Endothelial cell of hepatic sinusoid (primary cell): ENCODE measurements around the gene SLC29A4.

Experiments used
- in situ Hi-C: cut with HindIII; loops from 2 replicates; pipeline ENCODE4 v1.10.0; 2017; ENCODE audit warnings: low sequenced_read_pairs

The SLC29A4 gene

GRCh38 chr7:5350600-5351385 is 68.0 kb downstream of the SLC29A4 start:
- in situ Hi-C loops: loop anchor here (10.0 kb wide), 2 partner anchors 94 to 144 kb away; no protein-coding TSS in a partner anchor

GRCh38 chr7:5351507-5352265 is 68.9 kb downstream of the SLC29A4 start:
- in situ Hi-C loops: loop anchor here (10.0 kb wide), 2 partner anchors 93 to 143 kb away; no protein-coding TSS in a partner anchor

GRCh38 chr7:5352440-5353010 is 69.8 kb downstream of the SLC29A4 start:
- in situ Hi-C loops: loop anchor here (10.0 kb wide), 2 partner anchors 92 to 142 kb away; no protein-coding TSS in a partner anchor

- in situ Hi-C loops: loop anchor here (10.0 kb wide), 2 partner anchors 90 to 140 kb away; no protein-coding TSS in a partner anchor
Observed at GRCh38 chr7:5354460-5355232, 71.9 kb downstream of the SLC29A4 start.
